Measurements from ENCODE around the gene TMEM82.

GRCh38 chr1:15758953-15759661, 16.8 kb downstream of the TMEM82 start:
- no peak for TF ChIP-seq CTCF (optimal IDR thresholded peaks at IDR 0.05 in 1 of 3, IDR thresholded peaks at IDR 0.05 in 1 of 3, conservative IDR thresholded peaks at IDR 0.05 in 1 of 3; ENCODE audit: extremely low read depth in 1 of 3, insufficient read depth in 2 of 3, low read length in 3 of 3)
- TF ChIP-seq EZH2 (IDR thresholded peaks at IDR 0.05; ENCODE audit: low read length), result no peak

Measured in keratinocyte (primary cell).